ENCODE results near the gene EMP2.

The EMP2 gene

GRCh38 chr16:10543231-10543977 lies 37.0 kb downstream of the EMP2 start:
- H3K4me1 ChIP-seq (ENCODE audit: low read length): no peaks in the 10 kb centered on the region
- H3K9me3 ChIP-seq (ENCODE audit: insufficient read depth, low read length): no peaks in the 10 kb centered on the region
- no peak overlapping the region for H2AFZ ChIP-seq (ENCODE audit: low read depth, low read length)
- TF ChIP-seq, protein P1, sequence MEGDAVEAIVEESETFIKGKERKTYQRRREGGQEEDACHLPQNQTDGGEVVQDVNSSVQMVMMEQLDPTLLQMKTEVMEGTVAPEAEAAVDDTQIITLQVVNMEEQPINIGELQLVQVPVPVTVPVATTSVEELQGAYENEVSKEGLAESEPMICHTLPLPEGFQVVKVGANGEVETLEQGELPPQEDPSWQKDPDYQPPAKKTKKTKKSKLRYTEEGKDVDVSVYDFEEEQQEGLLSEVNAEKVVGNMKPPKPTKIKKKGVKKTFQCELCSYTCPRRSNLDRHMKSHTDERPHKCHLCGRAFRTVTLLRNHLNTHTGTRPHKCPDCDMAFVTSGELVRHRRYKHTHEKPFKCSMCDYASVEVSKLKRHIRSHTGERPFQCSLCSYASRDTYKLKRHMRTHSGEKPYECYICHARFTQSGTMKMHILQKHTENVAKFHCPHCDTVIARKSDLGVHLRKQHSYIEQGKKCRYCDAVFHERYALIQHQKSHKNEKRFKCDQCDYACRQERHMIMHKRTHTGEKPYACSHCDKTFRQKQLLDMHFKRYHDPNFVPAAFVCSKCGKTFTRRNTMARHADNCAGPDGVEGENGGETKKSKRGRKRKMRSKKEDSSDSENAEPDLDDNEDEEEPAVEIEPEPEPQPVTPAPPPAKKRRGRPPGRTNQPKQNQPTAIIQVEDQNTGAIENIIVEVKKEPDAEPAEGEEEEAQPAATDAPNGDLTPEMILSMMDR (IDR thresholded peaks at IDR 0.05; ENCODE audit: low read depth, low read length): no peak
- no peak for TF ChIP-seq EZH2phosphoT487 (IDR thresholded peaks at IDR 0.05; ENCODE audit: low read depth)
- no peaks in the 10 kb centered on the region for H3K27me3 ChIP-seq (ENCODE audit: low read depth, low read length)
- H3K79me2 ChIP-seq (ENCODE audit: low read length): no peaks in the 10 kb centered on the region
- H3K4me2 ChIP-seq (ENCODE audit: low read length): no peak overlapping the region
- H3K4me3 ChIP-seq (ENCODE audit: low read length): no peak overlapping the region
- no peak overlapping the region for H3K9ac ChIP-seq (ENCODE audit: low read length)
- H3K27ac ChIP-seq (ENCODE audit: low read length): no peak overlapping the region
- no peaks in the 10 kb centered on the region for H3K36me3 ChIP-seq (replicated peaks; ENCODE audit: low read depth, low read length)
- H4K20me1 ChIP-seq (ENCODE audit: insufficient read depth, low read length): no peaks in the 10 kb centered on the region

GRCh38 chr16:10541366-10541765 lies 39.0 kb downstream of the EMP2 start:
- Histone ChIP-seq H3K36me3 (replicated peaks; ENCODE audit: low read depth, low read length) (no peaks in the 10 kb centered on the region), H3K27ac (ENCODE audit: low read length) (no peak overlapping the region), H3K9me3 (ENCODE audit: insufficient read depth, low read length) (no peaks in the 10 kb centered on the region), H3K4me2 (ENCODE audit: low read length) (no peak overlapping the region), H3K9ac (ENCODE audit: low read length) (no peak overlapping the region), H3K4me1 (ENCODE audit: low read length) (0 out of 2 replicates have a peak, but pooled peaks cover 4% of the 10 kb centered on the region), H4K20me1 (ENCODE audit: insufficient read depth, low read length) (no peaks in the 10 kb centered on the region), H3K27me3 (ENCODE audit: low read depth, low read length) (no peaks in the 10 kb centered on the region), H2AFZ (ENCODE audit: low read depth, low read length) (no peak overlapping the region), H3K4me3 (ENCODE audit: low read length) (no peak overlapping the region), H3K79me2 (ENCODE audit: low read length) (no peaks in the 10 kb centered on the region)
- no peak for TF ChIP-seq EZH2phosphoT487 (IDR thresholded peaks at IDR 0.05; ENCODE audit: low read depth)
- TF ChIP-seq, protein P1 (IDR thresholded peaks at IDR 0.05; ENCODE audit: low read depth, low read length): no peak

DNA sequence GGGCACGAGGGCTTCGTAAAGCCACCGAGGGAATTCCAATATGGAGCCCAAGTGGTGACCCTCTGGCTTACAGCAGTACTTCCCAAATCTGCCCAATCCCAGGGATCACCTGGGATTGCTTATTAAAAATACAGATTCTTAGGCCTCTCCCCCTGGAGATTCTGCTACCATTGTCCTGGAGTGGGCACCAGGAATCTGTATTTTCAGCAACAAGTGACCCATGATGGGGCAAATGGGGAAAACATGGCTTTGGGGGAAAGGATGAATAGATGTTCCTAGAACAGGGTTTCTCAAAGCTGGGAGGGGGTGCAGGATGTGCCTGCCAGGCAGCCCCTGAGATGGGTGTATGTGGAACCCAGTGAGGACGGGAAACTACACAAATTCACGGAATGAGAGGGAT lies 40.6 kb downstream of the EMP2 start:
- Histone ChIP-seq H4K20me1 (ENCODE audit: insufficient read depth, low read length) (no peaks in the 10 kb centered on the region), H3K4me2 (ENCODE audit: low read length) (no peak overlapping the region), H3K36me3 (replicated peaks; ENCODE audit: low read depth, low read length) (no peaks in the 10 kb centered on the region), H3K4me3 (ENCODE audit: low read length) (no peak overlapping the region), H3K4me1 (ENCODE audit: low read length) (0 out of 2 replicates have a peak, but pooled peaks cover 4% of the 10 kb centered on the region), H3K27me3 (ENCODE audit: low read depth, low read length) (0 out of 2 replicates have a peak, but pooled peaks cover 2% of the 10 kb centered on the region), H3K9ac (ENCODE audit: low read length) (no peak overlapping the region), H3K9me3 (ENCODE audit: insufficient read depth, low read length) (no peaks in the 10 kb centered on the region), H2AFZ (ENCODE audit: low read depth, low read length) (no peak overlapping the region), H3K79me2 (ENCODE audit: low read length) (no peaks in the 10 kb centered on the region), H3K27ac (ENCODE audit: low read length) (no peak overlapping the region)
- TF ChIP-seq EZH2phosphoT487 (IDR thresholded peaks at IDR 0.05; ENCODE audit: low read depth): no peak
- TF ChIP-seq, protein P1 (IDR thresholded peaks at IDR 0.05; ENCODE audit: low read depth, low read length): no peak

- Histone ChIP-seq H3K4me2 (ENCODE audit: low read length) (no peak overlapping the region), H2AFZ (ENCODE audit: low read depth, low read length) (no peak overlapping the region), H3K27me3 (ENCODE audit: low read depth, low read length) (0 out of 2 replicates have a peak, but pooled peaks cover 2% of the 10 kb centered on the region), H3K79me2 (ENCODE audit: low read length) (no peaks in the 10 kb centered on the region), H3K4me1 (ENCODE audit: low read length) (0 out of 2 replicates have a peak, but pooled peaks cover 4% of the 10 kb centered on the region), H3K9ac (ENCODE audit: low read length) (no peak overlapping the region), H4K20me1 (ENCODE audit: insufficient read depth, low read length) (no peaks in the 10 kb centered on the region), H3K36me3 (replicated peaks; ENCODE audit: low read depth, low read length) (no peaks in the 10 kb centered on the region), H3K4me3 (ENCODE audit: low read length) (no peak overlapping the region), H3K9me3 (ENCODE audit: insufficient read depth, low read length) (no peaks in the 10 kb centered on the region), H3K27ac (ENCODE audit: low read length) (no peak overlapping the region)
- TF ChIP-seq, protein P1 (IDR thresholded peaks at IDR 0.05; ENCODE audit: low read depth, low read length): no peak
- no peak for TF ChIP-seq EZH2phosphoT487 (IDR thresholded peaks at IDR 0.05; ENCODE audit: low read depth)
Measured at GRCh38 chr16:10539236-10539635, 41.2 kb downstream of the EMP2 start.

Measured in OCI-LY3 (cell line).